Measurements from ENCODE around the gene ZNF534. TPM values are rescaled to one million over a fixed set of nuclear protein-coding genes. Genes with fewer than 3 reads are reported as not detected.
"Not testable (repeated sequence)": the region's sequence is repeated elsewhere in the genome, so short reads cannot be mapped to it uniquely, and the experiment has no call there.

Gene ZNF534
- total and polyA plus RNA-seq, 12 donors, result 0.11 to 0.18 (median 0.14) TPM; not detected in 8

GRCh38 chr19:52474351-52475127 is 45.6 kb downstream of the ZNF534 start:
- TF ChIP-seq CTCF (IDR thresholded peaks at IDR 0.05) (no peak), POLR2A (IDR thresholded peaks at IDR 0.05) (no peak)
- peaks cover 9 to 98% (median 41%) of the 10 kb centered on the region in 3 donors for H3K9me3 ChIP-seq (replicated peaks in 1 of 3)
- intact Hi-C loops (cut with DNase I), result no loop called here
- 91 to 95% (median 94%) methylated on average over 7 of the region's 7 CpGs for WGBS, 4 donors
- H3K4me1 ChIP-seq (replicated peaks in 1 of 2), result no peaks in the 10 kb centered on the region
- H3K27ac ChIP-seq, result no peak overlapping the region
- no peak for DNase-seq
- H3K36me3 ChIP-seq (replicated peaks in 1 of 2), result no peaks in the 10 kb centered on the region
- H3K4me3 ChIP-seq, result peak overlapping the region in 1 of 4 donors; percentile 15
- no peaks in the 10 kb centered on the region for H3K27me3 ChIP-seq

- 46 to 54% (median 49%) methylated on average over 4 to 7 of the region's 7 CpGs for WGBS, 4 donors
- peaks cover 0 to 17% (median 0%) of the 10 kb centered on the region in 3 donors for H3K9me3 ChIP-seq (replicated peaks in 1 of 3)
- intact Hi-C loops (cut with DNase I), result loop anchor here in 1 of 2 donors (10.0 kb wide), 1 partner anchor 741 kb away; no protein-coding TSS in a partner anchor
These were observed 55.3 kb downstream of the ZNF534 start for GRCh38 chr19:52484111-52484743.

GRCh38 chr19:52485064-52485463 is 56.1 kb downstream of the ZNF534 start:
- H3K27ac ChIP-seq; H3K36me3 ChIP-seq (replicated peaks in 1 of 2); H3K4me3 ChIP-seq; H3K4me1 ChIP-seq (replicated peaks in 1 of 2); H3K27me3 ChIP-seq; DNase-seq: not testable (repeated sequence)
- intact Hi-C loops (cut with DNase I), result loop anchor here in 1 of 2 donors (10.0 kb wide), 1 partner anchor 740 kb away; no protein-coding TSS in a partner anchor
- H3K9me3 ChIP-seq (replicated peaks in 1 of 3), result peaks cover 0 to 15% (median 0%) of the 10 kb centered on the region in 3 donors
- WGBS, 4 donors, result 43 to 57% (median 48%) methylated on average over 7 of the region's 7 CpGs

More at GRCh38 chr19:52484111-52484743, 55.3 kb downstream of the ZNF534 start:
- not testable (repeated sequence) for H3K27ac ChIP-seq; H3K4me3 ChIP-seq; H3K4me1 ChIP-seq (replicated peaks in 1 of 2); H3K36me3 ChIP-seq (replicated peaks in 1 of 2); DNase-seq; H3K27me3 ChIP-seq

- H3K4me3 ChIP-seq; H3K27me3 ChIP-seq; DNase-seq; H3K27ac ChIP-seq; H3K36me3 ChIP-seq (replicated peaks in 1 of 2); H3K4me1 ChIP-seq (replicated peaks in 1 of 2): not testable (repeated sequence)
- WGBS, 4 donors, result 8 to 12% (median 11%) methylated on average over 7 to 8 of the region's 8 CpGs
- peaks cover 0 to 13% (median 0%) of the 10 kb centered on the region in 3 donors for H3K9me3 ChIP-seq (replicated peaks in 1 of 3)
- intact Hi-C loops (cut with DNase I), result loop anchor here in 1 of 2 donors (10.0 kb wide), 1 partner anchor 739 kb away; no protein-coding TSS in a partner anchor
These were observed 56.8 kb downstream of the ZNF534 start for GRCh38 chr19:52485561-52486240.

- Histone ChIP-seq H3K27me3 (no peaks in the 10 kb centered on the region), H3K4me3 (peak overlapping the region in 1 of 4 donors; percentile 11), H3K36me3 (replicated peaks in 1 of 2) (no peaks in the 10 kb centered on the region), H3K9me3 (replicated peaks in 1 of 3) (no peaks in the 10 kb centered on the region), H3K27ac (no peak overlapping the region), H3K4me1 (replicated peaks in 1 of 2) (no peaks in the 10 kb centered on the region)
- WGBS, 4 donors, result 28 to 47% (median 37%) methylated on average over 16 to 37 of the region's 37 CpGs
- no peak for DNase-seq
- TF ChIP-seq POLR2A (IDR thresholded peaks at IDR 0.05), result no peak
- intact Hi-C loops (cut with DNase I), result no loop called here
These were observed 63.4 kb downstream of the ZNF534 start for GRCh38 chr19:52492201-52492993.

Data from adrenal gland (tissue), 12 donors.